Measurements from ENCODE around the gene LIPE. TPM values are rescaled to one million over a fixed set of nuclear protein-coding genes. Genes with fewer than 3 reads are reported as not detected.

Gene LIPE, protein sequence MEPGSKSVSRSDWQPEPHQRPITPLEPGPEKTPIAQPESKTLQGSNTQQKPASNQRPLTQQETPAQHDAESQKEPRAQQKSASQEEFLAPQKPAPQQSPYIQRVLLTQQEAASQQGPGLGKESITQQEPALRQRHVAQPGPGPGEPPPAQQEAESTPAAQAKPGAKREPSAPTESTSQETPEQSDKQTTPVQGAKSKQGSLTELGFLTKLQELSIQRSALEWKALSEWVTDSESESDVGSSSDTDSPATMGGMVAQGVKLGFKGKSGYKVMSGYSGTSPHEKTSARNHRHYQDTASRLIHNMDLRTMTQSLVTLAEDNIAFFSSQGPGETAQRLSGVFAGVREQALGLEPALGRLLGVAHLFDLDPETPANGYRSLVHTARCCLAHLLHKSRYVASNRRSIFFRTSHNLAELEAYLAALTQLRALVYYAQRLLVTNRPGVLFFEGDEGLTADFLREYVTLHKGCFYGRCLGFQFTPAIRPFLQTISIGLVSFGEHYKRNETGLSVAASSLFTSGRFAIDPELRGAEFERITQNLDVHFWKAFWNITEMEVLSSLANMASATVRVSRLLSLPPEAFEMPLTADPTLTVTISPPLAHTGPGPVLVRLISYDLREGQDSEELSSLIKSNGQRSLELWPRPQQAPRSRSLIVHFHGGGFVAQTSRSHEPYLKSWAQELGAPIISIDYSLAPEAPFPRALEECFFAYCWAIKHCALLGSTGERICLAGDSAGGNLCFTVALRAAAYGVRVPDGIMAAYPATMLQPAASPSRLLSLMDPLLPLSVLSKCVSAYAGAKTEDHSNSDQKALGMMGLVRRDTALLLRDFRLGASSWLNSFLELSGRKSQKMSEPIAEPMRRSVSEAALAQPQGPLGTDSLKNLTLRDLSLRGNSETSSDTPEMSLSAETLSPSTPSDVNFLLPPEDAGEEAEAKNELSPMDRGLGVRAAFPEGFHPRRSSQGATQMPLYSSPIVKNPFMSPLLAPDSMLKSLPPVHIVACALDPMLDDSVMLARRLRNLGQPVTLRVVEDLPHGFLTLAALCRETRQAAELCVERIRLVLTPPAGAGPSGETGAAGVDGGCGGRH
- 100 to 1,000 TPM in 1 of 10 donors, 10 to 100 TPM in 9; 39.4 to 109 (median 53.8) TPM for total RNA-seq
- 10 to 100 TPM; 60.6 to 80.7 TPM for polyA plus RNA-seq
- long read RNA-seq, donor 1, partial matches to known transcripts: 2 of 15 reads
- long read RNA-seq, donor 1, other reads (novel, unspliced or antisense): 13 of 15 reads
- long read RNA-seq, donor 2, partial matches to known transcripts: 2 of 11 reads
- long read RNA-seq, donor 2, other reads (novel, unspliced or antisense): 9 of 11 reads
- long read RNA-seq, donor 3, partial matches to known transcripts: 1 of 3 reads
- long read RNA-seq, donor 3, other reads (novel, unspliced or antisense): 2 of 3 reads

DNA sequence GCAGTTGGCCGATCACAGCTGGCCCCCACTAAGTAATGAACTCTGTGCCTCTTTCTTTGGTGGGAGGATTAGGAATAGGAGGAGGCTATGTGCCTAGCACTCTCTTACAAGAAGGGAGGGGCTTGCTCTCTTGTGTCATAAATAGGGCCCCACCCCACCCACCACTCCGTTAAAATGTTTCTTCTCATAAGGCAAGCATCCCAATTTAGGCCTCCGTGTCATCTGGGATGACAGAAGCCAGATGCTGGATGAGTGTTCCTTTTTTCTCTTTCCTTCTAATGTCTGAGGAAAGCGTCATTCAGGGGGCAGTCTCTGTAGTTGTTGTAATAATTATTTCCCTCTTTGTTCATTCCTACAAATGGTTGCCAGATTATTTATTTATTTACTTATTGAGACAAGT, at the start of gene LIPE:
Gene LIPE, minus strand, starts transcription at position 76 of the 400 bp plus-strand sequence. CDS start 239 bp downstream, outside the sequence.
- no peaks in the 10 kb centered on the region for H3K9me3 ChIP-seq
- peak within 1 kb of the TSS in 6 of 10 donors; percentile 4 to 44 (median 28) for H3K27ac ChIP-seq
- H3K4me1 ChIP-seq: peaks cover 3 to 50% (median 22%) of the 10 kb centered on the region in 9 donors
- H3K4me3 ChIP-seq: no peak within 1 kb of the TSS
- ATAC-seq: no peak
- peaks cover 0 to 16% (median 0%) of the 10 kb centered on the region in 7 donors for H3K27me3 ChIP-seq
- H3K36me3 ChIP-seq: no peaks in the 10 kb centered on the region
- no peak for DNase-seq
- TF ChIP-seq, protein P1, sequence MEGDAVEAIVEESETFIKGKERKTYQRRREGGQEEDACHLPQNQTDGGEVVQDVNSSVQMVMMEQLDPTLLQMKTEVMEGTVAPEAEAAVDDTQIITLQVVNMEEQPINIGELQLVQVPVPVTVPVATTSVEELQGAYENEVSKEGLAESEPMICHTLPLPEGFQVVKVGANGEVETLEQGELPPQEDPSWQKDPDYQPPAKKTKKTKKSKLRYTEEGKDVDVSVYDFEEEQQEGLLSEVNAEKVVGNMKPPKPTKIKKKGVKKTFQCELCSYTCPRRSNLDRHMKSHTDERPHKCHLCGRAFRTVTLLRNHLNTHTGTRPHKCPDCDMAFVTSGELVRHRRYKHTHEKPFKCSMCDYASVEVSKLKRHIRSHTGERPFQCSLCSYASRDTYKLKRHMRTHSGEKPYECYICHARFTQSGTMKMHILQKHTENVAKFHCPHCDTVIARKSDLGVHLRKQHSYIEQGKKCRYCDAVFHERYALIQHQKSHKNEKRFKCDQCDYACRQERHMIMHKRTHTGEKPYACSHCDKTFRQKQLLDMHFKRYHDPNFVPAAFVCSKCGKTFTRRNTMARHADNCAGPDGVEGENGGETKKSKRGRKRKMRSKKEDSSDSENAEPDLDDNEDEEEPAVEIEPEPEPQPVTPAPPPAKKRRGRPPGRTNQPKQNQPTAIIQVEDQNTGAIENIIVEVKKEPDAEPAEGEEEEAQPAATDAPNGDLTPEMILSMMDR (IDR thresholded peaks at IDR 0.05): no peak
- WGBS, 2 donors: 43 to 49% methylated on average over 4 of the region's 4 CpGs
- intact Hi-C loops (cut with DNase I): no loop called here

DNA sequence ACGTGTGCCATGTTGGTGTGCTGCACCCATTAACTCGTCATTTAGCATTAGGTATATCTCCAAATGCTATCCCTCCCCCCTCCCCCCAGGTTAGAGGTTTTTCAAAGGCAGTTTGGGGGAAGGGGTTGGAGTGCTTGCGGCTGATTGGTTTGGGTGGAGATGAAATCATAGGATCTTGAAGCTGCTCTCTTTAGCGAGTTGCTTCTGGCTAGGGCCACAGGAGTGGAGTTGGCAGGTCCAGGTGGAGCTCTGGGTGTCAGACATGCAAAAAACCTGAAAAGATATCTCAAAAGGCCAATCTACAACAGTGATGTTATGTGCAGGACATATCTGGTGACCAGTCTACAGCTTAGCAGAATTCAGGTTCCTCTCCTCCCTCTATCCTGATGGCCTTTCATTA, 48.2 kb upstream of the LIPE start:
- H3K9me3 ChIP-seq: no peaks in the 10 kb centered on the region
- peaks cover 0 to 12% (median 0%) of the 10 kb centered on the region in 7 donors for H3K27me3 ChIP-seq
- H3K4me1 ChIP-seq: peaks cover 0 to 8% (median 0%) of the 10 kb centered on the region in 9 donors
- no peak overlapping the region for H3K4me3 ChIP-seq
- no peaks in the 10 kb centered on the region for H3K36me3 ChIP-seq
- ATAC-seq: no peak
- H3K27ac ChIP-seq: no peak overlapping the region
- intact Hi-C loops (cut with DNase I): no loop called here
- TF ChIP-seq, protein P1 (IDR thresholded peaks at IDR 0.05): no peak
- 65 to 80% methylated on average over 3 to 4 of the region's 4 CpGs for WGBS, 2 donors
- no peak for DNase-seq

DNA sequence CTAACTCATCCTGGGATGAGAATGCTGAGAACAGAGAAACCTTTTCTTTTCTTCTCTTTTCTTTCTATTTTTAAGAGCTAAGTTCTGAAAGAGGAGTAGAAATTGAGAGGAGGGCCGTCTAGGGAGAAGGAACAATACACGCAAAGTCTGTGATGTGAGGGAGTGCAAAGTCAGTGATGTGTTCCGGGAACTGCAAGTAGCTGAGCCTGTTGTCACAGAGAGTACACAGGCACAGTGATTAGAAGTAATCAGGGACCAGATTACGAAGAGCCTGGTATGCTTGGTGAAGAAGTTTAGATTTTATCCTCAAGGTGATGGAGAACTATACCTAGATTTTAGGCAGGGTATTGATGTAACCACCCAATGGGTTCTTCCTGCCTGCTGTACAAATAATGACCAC, 47.6 kb upstream of the LIPE start:
- Histone ChIP-seq H3K4me3 (no peak overlapping the region), H3K9me3 (no peaks in the 10 kb centered on the region), H3K27ac (no peak overlapping the region), H3K36me3 (no peaks in the 10 kb centered on the region), H3K27me3 (peaks cover 0 to 12% (median 0%) of the 10 kb centered on the region in 7 donors), H3K4me1 (peaks cover 0 to 7% (median 0%) of the 10 kb centered on the region in 9 donors)
- intact Hi-C loops (cut with DNase I): no loop called here
- WGBS, 2 donors: 61 to 65% methylated on average over 4 of the region's 4 CpGs
- ATAC-seq (no peak), DNase-seq (no peak)
- TF ChIP-seq, protein P1 (IDR thresholded peaks at IDR 0.05): no peak
